GM19455 (cell line): ENCODE results near the gene TRABD.
"Not testable (repeated sequence)": the region's sequence is repeated elsewhere in the genome, so short reads cannot be mapped to it uniquely, and the experiment has no call there.

Source experiments
- ATAC-seq: cut with Tn5 transposase; IDR thresholded peaks from one replicate; pipeline ENCODE4 v1.9.1; 2021; ENCODE audit not compliant: unreplicated experiment

The TRABD gene

DNA sequence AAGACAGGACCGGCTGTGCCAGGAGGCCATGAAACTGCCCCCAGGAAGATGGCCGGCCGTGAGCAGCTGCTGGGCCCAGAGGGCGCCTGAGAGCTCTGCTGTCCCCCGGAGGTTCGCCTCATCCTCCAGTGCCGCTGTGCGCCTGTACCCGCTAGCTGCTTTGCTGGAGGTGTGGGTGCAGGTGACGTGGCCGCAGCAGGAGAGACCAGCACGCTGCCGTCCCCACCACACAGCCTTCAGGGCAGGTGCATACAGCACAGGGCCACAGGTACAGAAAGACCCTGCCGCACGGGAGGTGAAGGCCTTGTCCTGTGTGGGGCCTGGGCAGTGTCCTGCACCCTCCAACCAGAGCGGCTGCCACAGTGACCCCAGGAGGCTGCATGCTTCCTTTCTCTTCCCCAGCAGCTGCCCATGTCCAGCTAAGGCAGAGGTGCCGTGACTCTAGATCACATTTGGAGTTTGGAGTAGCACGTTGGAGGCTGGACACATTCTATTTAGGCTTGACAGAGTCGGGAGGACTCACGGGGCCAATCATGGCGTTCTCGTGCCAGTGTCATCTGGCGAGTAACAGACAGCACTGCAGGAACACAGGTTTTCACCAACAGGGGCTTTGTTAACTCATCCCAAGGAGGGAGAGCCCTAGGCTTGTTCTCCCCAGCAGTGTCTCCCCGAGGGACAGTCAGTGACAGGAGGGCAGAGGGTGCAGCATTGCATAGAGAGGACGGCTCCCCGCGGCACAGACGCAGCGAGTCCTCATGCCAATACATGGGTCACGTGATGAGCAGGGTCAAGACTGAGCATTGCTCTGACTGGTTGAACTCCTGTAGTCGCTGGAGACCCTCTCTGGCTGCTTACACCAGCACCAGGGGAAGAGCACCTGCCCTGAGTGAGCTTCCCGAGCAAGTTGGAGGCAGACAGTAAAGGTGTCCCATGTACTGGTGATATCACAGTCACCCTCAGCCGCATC is 33.9 kb upstream of the TRABD start:
- no peak for ATAC-seq

DNA sequence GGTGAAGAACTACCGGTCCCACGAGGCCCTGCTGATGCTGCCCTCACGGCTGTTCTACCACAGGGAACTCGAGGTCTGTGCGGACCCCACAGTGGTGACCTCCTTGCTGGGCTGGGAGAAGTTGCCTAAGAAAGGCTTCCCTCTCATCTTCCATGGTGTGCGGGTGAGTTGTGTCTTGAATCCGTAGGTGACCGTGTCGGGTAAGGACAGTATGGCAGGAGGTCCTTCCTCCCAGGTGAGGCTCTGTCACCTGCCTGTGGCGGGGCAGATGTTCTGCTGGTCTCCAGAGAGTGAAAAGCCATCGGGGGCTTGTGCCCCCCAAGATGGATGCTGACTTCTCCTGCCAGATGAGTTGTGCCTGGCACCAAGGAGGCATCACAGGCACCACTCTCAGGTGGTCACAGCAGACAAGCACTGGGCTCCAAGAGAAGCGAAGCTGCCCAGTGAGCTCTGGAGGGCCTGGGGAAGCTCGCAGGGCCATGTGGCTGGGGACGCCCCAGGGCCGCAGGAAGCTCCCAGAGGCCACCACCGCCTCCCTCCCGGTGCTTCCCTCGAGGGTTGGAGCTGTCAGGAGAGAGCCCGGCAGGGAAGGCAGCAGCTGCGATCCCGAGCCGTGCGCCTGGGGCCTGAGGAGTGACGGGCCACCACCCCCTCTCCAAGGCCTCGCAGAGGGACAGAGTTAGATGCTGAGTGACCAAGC is 32.5 kb upstream of the TRABD start:
- ATAC-seq = no peak

DNA sequence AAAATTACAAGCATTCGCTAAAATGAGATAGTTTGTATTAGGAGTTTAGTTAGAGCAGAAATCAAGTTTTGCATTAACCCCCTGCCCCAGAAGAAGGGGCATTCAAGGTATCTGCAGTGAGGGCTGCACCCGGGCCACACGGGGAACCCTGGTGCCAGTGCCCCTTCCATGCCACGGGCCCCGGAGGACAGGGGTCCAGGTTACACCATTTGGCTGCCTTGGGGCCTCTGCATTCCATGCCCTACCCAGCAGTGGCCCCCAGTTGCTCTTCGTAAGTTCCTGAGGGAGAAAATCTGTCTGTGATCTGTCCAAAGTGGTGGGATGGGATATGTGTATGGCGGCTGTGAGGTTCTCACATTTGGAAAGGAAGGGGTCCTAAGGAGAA is 32.0 kb upstream of the TRABD start:
- ATAC-seq = no peak

DNA sequence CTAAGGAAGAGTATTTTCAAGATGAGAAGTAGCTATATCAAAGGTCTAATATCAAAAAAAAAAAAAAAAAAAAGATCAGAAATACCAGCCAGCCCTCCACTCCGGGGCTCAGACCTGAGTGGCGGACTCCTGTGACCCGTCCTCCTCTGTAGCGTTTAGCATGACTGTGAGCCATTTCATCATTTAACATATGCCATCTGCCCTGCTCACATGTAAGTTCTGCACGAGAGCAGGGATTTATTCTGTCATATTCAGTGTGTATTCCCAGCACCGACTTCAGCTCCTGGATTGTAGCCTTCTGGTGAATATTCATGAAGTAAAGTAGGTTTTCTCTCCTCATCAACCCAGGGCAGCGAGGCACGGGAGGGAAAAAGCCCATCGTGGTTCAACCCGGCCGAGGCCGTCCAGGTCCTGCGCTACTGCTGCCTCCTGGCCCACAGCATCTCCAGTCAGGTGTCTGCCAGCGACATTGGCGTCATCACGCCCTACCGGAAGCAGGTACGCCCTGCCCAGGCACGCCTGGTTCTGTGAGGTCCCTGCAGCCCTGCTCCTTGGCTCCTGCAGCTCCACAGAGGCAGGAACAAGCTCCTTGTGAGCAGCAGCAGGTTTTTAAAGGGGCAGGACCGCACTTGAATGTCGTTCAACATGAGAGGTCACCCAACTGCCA is 27.9 kb upstream of the TRABD start:
- ATAC-seq = no peak

DNA sequence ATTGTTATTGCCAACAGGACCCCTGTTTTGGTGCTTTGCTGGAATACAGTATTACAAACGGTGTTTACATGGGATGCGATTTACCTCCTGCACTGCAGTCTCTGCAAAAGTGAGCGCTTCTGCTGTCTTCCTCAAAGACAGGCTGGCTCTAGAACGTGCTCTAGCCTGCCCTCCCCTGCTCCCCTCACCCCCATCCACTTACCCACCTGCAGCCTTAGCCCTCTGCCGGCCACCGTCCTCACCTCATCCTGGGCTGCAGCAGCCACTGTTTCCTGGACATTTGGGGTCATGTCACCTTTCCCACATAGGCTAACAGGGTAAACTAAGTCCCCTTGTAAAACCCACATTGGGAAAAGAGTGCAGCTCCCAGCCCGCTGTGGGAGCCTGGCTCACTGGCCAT is 24.8 kb upstream of the TRABD start:
- ATAC-seq = no peak

DNA sequence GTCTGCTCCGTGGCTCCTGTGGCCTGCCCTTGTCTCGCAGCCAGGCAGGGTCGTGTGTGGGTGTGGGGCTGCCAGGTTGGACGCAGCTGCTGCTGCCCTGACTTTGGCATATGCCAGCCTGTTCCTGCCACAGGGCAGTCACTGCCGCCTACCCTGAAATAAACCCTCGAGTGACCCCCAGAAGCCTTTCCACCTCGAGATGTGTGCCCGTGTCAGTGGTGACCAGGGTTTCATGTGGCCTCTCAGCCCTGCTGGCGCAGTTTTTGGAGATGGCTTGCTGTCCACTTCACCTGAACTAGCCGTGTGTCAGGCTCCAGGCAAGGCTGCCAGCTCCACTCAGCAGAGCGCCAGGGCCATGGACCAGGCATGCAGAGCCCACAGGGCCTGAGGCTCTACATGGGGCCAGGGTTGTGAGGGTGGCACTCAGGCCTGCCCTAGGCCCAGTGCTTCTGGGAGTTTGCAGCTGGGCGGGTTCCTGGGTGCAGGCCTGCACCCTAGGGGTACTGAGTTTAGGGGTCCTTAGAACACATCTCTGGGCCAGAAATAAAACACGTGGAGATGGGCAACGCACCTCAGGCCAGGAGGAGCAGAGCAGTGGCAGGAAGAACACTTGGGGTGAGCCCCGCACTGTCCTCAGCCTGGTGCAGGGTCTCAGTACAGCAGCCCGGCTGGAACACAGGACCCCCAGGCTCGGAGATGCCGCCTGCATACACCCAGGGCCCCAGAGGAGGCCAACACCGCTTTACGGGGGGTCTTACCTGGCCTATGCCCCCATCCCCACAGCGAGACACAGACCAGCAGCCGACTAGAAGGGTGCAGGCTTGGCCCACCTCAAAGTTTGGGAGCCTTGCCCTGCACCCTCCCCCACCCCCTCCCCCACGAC is 24.0 kb upstream of the TRABD start:
- ATAC-seq = no peak

DNA sequence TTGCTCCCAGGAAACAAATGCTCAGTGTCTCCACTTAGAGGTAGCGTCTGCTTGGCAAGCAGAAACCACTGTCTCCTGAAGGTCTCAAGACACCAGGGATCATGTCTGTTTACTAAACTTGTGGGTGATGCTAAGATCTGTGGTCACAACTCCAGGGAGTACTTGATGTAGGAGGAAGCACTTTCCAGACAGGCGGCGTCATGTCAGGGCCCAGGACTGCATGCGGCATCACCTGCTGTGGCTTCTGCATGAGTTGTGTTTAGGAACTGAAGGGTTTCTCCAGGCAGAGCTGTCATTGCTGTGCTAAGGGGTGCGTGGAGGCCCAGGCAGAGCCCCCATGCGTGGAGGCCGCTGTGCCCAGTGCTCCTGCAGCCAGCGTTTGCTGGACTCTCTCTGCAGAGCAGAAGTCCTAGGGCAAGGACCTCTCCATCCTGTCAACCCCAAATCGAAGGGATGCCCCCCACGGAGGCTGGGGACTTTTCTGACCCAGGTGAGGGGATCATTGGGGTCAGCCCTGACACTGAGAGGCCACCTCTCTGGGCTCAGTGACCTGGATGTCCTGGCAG is 23.2 kb upstream of the TRABD start:
- ATAC-seq = no peak

DNA sequence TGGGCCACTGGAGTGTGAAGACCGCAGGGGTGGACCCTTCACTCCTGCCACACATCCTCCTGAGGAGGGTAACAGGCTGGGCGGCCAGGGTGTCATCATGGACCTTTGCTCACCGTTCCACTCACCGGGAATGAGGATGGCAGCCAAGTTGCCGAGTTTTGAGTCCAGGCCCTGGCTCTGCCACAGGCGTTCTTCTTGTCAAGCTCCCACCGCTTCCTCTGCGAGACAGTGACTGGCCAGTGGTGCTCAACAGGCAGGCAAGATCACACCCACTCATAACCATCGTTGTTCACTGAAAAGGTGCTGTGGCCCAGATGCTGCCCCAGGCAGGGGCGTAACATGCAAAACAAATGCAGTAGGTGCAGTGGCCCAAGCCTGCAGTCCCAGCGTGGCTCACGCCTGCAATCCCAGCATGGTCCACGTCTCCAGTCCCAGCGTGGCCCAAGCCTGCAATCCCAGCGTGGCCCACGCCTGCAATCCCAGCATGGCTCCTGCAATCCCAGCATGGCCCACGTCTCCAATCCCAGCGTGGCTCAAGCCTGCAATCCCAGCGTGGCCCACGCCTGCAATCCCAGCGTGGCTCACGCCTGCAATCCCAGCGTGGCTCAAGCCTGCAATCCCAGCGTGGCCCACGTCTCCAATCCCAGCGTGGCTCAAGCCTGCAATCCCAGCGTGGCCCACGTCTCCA is 20.1 kb upstream of the TRABD start:
- ATAC-seq = no peak

DNA sequence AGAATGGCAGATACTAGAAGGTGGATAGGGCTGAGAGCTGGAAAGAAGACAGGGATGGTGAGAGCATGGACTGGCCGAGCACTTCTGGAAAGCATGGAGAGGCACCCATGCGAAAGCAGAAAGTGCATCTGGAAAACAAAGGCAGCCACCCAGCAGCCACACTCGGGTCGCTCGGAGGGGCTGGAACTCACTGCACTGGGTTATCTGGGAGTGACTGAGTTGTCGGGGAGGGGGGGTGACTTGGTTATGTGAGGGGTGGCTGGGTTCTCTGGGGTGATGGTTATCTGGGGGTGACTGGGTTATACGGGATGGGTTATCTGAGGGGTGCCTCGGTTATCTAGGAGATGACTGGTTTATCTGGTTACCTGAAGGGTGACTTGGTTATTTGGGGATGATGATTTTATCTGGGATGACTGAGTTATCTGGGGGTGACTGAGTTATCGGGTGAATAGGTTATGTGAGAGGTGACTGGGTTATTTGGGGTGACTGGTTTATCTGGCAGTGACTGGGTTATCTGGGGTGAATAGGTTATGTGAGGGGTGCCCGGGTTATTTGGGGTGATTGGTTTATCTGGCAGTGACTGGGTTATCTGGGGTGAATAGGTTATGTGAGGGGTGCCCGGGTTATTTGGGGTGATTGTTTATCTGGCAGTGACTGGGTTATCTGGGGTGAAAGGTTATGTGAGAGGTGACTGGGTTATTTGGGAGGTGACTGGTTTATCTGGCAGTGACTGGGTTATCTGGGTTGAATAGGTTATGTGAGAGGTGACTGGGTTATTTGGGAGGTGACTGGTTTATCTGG is 17.8 kb upstream of the TRABD start:
- no peak for ATAC-seq

DNA sequence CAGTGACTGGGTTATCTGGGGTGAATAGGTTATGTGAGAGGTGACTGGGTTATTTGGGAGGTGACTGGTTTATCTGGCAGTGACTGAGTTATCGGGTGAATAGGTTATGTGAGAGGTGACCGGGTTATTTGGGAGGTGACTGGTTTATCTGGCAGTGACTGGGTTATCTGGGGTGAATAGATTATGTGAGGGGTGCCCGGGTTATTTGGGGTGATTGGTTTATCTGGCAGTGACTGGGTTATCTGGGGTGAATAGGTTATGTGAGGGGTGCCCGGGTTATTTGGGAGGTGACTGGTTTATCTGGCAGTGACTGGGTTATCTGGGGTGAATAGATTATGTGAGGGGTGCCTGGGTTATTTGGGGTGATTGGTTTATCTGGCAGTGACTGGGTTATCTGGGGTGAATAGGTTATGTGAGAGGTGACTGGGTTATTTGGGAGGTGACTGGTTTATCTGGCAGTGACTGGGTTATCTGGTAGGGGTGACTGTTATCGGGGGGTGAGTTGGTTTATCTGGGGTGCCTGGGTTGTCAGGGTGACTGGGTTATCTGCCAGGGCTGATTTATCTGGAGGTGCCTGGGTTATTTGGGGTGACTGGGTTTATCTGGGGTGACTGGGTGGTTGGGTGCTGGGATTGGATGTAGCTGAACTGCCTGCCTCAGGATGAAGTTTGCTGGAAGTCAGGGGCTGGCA is 17.1 kb upstream of the TRABD start:
- ATAC-seq = not testable (repeated sequence)

DNA sequence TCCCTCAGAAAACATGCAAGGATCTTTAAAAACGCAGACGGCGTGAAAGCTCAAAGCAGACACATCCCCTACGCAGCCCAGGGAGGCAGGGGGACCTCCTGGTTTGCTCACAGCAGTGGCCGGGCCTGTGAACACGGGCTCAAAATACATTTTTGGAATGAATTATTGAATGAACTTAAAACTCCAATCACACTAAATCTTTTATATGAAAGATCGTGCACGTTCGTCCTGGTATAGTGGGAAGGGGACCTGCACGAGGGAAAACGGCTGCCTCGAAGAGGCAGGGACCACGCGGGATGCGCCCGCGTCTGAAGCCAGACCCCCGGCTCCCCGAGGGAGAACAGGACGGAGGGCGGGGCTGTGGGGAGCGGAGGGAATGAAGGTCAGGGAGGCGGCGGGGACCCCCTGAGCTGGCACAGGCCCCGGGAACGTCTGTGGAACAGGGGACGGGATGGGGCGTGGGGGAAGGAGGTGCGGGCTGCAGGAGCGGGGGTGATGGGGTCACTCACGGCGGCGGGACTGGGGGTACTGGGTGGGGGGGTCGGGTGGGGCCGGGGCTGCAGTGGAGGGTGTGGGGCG is 16.4 kb upstream of the TRABD start:
- no peak for ATAC-seq

DNA sequence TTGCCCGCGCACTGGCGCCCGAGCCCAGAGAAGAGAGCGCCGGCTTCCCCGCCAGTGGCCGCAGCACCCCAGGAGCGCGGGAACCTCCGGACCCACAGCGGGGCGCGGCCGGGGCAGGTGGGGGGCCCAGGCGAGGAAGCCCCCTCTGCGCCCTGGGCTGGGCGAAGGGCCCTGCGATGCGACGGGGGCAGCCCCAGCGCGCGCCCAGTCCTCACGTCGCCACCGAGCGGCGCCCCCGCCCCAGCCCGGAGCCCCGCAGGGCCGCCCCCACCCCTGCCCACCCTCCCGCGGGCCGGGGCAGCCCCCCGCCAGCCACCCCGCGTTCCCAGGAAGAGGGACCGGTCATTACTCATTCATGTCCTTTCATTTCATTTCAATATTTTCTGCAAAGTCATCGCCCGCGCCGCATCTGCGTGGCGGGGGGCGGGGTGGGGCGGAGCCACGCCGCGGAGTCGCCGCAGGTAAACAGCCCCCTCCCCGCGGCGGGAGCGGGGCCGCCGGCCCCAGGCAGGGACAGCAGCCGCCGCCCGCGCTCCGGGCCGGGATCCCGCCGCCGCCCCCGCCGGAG is 15.9 kb upstream of the TRABD start:
- no peak for ATAC-seq

DNA sequence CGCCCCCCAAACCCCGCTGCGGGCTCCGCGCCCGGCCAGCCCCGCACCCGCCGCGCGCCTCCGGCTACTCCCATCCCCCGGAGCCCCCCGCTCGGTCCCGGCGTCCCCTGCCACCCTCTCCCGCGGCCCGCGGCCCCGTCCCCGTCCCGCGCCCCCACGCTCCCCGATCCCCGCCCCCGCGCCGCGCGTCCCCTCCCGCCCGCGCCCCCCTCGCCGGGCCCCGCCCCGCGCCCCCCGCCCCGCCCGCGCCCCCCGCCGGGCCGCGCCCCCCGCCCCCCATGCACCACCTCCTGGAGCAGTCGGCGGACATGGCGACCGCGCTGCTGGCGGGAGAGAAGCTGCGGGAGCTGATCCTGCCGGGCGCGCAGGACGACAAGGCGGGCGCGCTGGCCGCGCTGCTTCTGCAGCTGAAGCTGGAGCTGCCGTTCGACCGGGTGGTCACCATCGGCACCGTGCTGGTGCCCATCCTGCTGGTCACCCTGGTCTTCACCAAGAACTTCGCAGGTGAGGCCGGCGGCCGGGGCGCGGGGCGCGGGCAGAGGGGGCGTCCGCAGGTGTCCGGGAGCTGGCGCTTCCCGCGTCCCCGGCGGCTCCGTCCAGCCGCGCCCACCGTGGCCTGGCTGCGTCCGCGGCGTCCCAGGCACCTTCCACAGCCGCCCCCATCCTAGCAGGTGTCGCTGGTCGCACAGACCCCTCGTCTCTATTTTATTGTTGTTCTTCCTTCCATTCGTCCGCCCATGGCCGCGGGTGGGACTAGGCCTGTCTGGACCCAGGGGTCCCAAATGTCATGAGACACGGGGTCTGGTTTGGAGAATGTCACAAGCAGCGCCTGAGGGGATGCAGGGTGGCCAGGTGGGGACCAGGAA is 15.0 kb upstream of the TRABD start, which contains the start of gene PANX2:
TSS of gene PANX2 (plus strand) at position 279 of the 866 bp plus-strand sequence. CDS start at position 279, 0 bp downstream.
- no peak for ATAC-seq

DNA sequence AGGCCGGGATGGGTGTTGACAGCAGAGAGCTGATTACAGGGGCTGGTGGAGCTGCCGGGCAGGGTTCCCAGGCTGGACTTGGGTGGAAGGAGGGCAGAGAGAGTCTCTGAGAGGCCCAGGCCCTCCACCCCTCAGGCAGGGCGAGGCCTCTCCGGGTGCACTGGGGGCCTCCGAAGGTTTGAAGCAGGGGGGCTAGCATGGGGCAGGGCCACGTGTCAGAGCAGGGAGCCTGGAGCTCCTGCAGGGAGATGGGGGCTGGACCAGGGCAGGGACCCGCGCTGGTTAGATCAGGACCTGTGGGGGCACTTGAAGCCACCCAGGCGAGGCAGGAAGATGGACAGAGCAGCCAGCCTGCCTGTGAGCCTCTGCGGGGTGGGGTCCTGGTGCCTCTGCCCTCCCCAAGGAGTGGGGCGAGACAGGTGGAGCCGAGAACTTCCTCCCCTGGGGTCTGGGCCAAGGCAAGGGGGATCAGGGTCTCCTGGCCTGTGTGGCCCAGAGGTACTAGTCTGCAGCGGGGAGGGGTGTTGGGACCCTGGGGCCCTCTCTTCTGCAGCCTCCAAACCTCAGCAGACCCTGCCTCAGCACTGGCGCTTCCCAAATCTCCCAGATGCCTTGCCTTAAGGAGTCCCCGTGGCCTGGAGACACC is 14.3 kb upstream of the TRABD start:
- no peak for ATAC-seq

DNA sequence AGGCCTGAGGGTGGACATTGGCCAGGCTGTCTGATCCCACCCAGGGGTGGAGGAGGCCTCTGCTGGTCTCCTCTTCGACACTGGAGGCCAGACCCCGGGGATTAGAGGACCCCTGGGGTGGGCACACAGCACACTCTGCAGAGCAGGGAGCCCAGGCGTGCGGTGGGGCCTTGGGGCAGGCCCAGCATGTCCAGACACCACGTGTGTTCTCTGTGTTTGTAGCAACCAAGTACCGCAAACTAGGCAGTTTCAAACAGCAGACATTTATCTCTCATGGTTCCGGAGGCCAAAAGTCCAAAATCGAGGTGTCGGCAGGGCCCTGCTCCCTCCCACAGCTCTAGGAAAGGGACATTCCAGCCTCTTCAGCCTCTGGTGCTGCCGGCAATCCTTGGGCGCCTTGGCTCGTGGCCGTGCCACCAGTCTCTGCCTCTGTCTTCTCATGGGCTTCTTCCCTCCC is 13.7 kb upstream of the TRABD start:
- ATAC-seq = no peak
